ENCODE results near the gene PFDN6. TPM values are rescaled to one million over a fixed set of nuclear protein-coding genes. Genes with fewer than 3 reads are reported as not detected.
"Not testable (repeated sequence)": the region's sequence is repeated elsewhere in the genome, so short reads cannot be mapped to it uniquely, and the experiment has no call there.

The PFDN6 gene
- total RNA-seq = 100 to 1,000 TPM in 1 of 2 donors, 10 to 100 TPM in 1; 92.9 to 103 TPM

DNA sequence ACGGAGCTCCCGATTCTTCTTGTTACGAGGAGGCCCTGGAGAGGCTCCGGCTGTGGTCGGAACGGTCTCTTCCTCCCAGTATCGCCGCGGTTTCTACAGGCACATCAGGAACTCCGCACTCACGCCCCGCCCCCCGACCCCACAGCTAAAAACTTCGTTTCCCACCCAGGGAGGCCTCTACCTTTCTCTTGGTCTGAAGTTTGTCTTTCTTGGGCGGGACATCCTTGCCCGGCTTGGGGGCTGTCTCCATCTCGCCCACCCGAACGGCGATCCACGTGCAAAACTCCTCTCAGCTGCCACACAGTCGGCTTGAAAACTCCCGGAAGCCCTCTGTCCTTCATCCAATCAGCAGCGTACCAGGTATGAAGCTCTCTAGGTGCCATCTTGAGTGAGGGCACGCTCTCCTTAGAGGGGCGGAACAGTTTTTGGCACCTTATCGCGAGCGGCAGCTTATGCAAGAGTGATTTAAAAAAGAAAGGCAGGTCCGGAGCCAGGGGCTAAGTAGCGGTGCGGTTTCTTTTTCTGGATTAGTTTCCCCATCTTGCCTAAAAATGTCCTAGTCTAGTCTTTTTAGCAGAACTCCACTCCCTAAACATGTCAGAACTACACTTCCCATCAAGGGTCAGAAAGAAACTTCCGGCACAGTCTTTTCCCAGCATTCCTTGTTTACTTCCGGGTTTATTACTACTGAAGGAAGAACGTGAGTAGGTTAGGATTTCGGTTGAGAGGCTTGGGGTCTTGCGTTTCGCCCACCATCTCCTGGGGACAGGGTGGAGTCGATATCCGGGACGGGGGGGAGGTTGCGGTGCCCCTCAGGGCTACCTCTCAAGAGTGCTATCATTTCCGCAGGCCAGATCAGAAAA, at the start of gene PFDN6, which contains the start of gene WDR46:
PFDN6 (plus strand) TSS at position 681 of the 863 bp plus-strand sequence. CDS start 256 bp downstream, outside the sequence.
WDR46 (minus strand) TSS at position 319 of the 863 bp plus-strand sequence; CDS start at position 250, 69 bp downstream.
- ATAC-seq (peak; percentile 97), DNase-seq (ENCODE audit: low spot score in 2 of 2) (peak; percentile 76 to 85)
- Mint-ChIP-seq H3K9me3 (no peaks in the 10 kb centered on the region), H3K36me3 (peaks cover 18 to 39% of the 10 kb centered on the region in 2 donors), H3K27ac (peak within 1 kb of the TSS; percentile 90 to 100)

DNA sequence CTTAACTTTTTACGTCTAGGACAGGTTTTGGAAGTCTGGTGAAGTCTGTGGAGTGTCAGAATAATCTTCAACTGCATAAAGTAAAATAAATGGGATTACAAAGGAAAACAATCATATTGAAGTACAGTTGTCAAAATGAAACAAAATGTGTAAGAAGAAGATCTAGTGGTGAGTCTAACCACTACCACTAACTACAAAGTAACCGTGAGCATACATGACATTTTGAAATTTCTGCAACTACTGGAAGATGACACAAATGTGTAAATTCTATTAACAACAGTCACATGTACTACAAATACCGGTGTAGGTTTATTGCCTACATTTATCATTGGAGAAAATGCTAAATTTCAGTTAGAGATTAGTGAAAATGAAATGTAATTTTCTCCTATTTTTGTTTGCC, 47.4 kb upstream of the PFDN6 start:
- H3K9me3 Mint-ChIP-seq = no peaks in the 10 kb centered on the region
- peak; percentile 94 to 97 for ATAC-seq
- no peaks in the 10 kb centered on the region for H3K36me3 Mint-ChIP-seq
- H3K27ac Mint-ChIP-seq = peak overlapping the region in 1 of 2 donors; percentile 56
- DNase-seq (ENCODE audit: low spot score in 2 of 2) = no peak

- no peak for DNase-seq (ENCODE audit: low spot score in 2 of 2)
- H3K27ac Mint-ChIP-seq = no peak overlapping the region
- no peak for ATAC-seq
- no peaks in the 10 kb centered on the region for H3K9me3 Mint-ChIP-seq
- no peaks in the 10 kb centered on the region for H3K36me3 Mint-ChIP-seq
Observed at GRCh38 chr6:33243476-33243875, 45.9 kb upstream of the PFDN6 start.

GRCh38 chr6:33247977-33248642, 41.3 kb upstream of the PFDN6 start:
- H3K9me3 Mint-ChIP-seq = no peaks in the 10 kb centered on the region
- ATAC-seq (peak; percentile 33 to 43), DNase-seq (ENCODE audit: low spot score in 2 of 2) (peak; percentile 85 to 95)
- peak overlapping the region; percentile 97 to 98 for H3K27ac Mint-ChIP-seq
- peaks cover 26 to 31% of the 10 kb centered on the region in 2 donors for H3K36me3 Mint-ChIP-seq

GRCh38 chr6:33248643-33248931, 40.8 kb upstream of the PFDN6 start:
- H3K27ac Mint-ChIP-seq = peak overlapping the region; percentile 97 to 98
- H3K36me3 Mint-ChIP-seq = peaks cover 26 to 31% of the 10 kb centered on the region in 2 donors
- ATAC-seq (peak; percentile 2 to 27), DNase-seq (ENCODE audit: low spot score in 2 of 2) (no peak)
- no peaks in the 10 kb centered on the region for H3K9me3 Mint-ChIP-seq

GRCh38 chr6:33248932-33249731, 40.3 kb upstream of the PFDN6 start:
- DNase-seq (ENCODE audit: low spot score in 2 of 2) (peak; percentile 94 to 99), ATAC-seq (peak; percentile 89 to 91)
- Mint-ChIP-seq H3K27ac (peak overlapping the region; percentile 97 to 98), H3K9me3 (no peaks in the 10 kb centered on the region), H3K36me3 (peaks cover 26 to 31% of the 10 kb centered on the region in 2 donors)

GRCh38 chr6:33249732-33250630, 39.4 kb upstream of the PFDN6 start:
- ATAC-seq (peak in 1 of 2 donors; percentile 25), DNase-seq (ENCODE audit: low spot score in 2 of 2) (peak in 1 of 2 donors; percentile 25)
- Mint-ChIP-seq H3K9me3 (no peaks in the 10 kb centered on the region), H3K27ac (peak overlapping the region; percentile 97 to 98), H3K36me3 (peaks cover 26 to 31% of the 10 kb centered on the region in 2 donors)

GRCh38 chr6:33250731-33251130, 38.7 kb upstream of the PFDN6 start:
- peaks cover 26 to 31% of the 10 kb centered on the region in 2 donors for H3K36me3 Mint-ChIP-seq
- H3K9me3 Mint-ChIP-seq = no peaks in the 10 kb centered on the region
- DNase-seq (ENCODE audit: low spot score in 2 of 2) (no peak), ATAC-seq (no peak)
- H3K27ac Mint-ChIP-seq = peak overlapping the region; percentile 97 to 98

DNA sequence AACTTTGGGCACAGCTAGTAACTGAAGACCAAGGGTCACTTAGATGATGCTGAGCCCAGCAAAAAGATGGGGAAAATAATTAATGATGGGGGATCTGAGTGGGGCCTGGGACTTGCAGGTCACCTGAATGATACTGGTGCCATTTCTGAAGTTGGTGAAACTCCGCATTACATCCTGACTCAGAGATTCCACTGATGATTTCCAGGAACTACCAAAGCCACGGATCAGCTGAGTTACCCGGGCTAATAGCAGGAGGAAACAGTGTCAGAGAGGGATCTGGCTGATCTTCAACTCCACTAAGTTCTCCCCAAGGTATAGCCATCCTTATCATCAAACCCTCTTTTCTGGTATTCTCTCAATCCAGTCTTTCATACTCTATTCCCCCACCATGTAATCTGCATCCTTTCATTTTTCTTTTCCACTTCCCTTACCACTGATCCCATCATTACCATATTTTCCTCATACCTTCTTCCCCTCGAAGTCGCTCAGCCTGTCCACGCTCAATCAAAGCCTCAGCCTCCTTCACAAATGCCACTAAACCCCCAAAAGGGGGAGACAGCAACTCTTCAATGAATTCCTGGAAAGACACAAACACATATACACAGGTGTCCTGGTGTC, 37.9 kb upstream of the PFDN6 start:
- ATAC-seq = no peak
- H3K9me3 Mint-ChIP-seq = no peaks in the 10 kb centered on the region
- H3K36me3 Mint-ChIP-seq = peaks cover 26 to 31% of the 10 kb centered on the region in 2 donors
- no peak for DNase-seq (ENCODE audit: low spot score in 2 of 2)
- peak overlapping the region in 1 of 2 donors; percentile 98 for H3K27ac Mint-ChIP-seq

DNA sequence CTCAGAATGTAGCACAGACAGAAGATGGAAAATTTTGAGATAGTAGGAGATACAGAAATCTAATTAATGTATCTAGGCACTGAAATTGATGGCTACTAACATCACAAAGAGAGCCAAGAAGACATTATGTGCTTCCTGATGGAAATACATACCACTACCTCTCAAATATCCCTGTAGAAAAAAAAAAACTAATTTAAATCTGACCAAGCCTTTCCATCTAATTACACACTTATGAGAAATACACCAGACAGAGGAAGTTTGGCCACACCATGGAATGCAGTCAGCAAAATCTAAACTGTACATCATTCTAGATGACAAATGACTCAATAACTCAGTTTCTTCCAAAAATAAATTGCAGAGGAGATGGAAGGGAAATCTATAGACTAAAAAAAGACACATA, 36.6 kb upstream of the PFDN6 start:
- peaks cover 26 to 31% of the 10 kb centered on the region in 2 donors for H3K36me3 Mint-ChIP-seq
- ATAC-seq = no peak
- DNase-seq (ENCODE audit: low spot score in 2 of 2) = no peak
- H3K9me3 Mint-ChIP-seq = no peaks in the 10 kb centered on the region
- H3K27ac Mint-ChIP-seq = peak overlapping the region in 1 of 2 donors; percentile 98

GRCh38 chr6:33254591-33254990, 34.8 kb upstream of the PFDN6 start:
- peaks cover 23 to 28% of the 10 kb centered on the region in 2 donors for H3K36me3 Mint-ChIP-seq
- no peak overlapping the region for H3K27ac Mint-ChIP-seq
- ATAC-seq = no peak
- DNase-seq (ENCODE audit: low spot score in 2 of 2) = no peak
- no peaks in the 10 kb centered on the region for H3K9me3 Mint-ChIP-seq

- Mint-ChIP-seq H3K9me3 (no peaks in the 10 kb centered on the region), H3K36me3 (peaks cover 10 to 13% of the 10 kb centered on the region in 2 donors), H3K27ac (no peak overlapping the region)
- ATAC-seq (no peak), DNase-seq (ENCODE audit: low spot score in 2 of 2) (no peak)
Observed at GRCh38 chr6:33259032-33259431, 30.4 kb upstream of the PFDN6 start.

- not testable (repeated sequence) for H3K9me3 Mint-ChIP-seq; H3K27ac Mint-ChIP-seq; DNase-seq (ENCODE audit: low spot score in 2 of 2); ATAC-seq
- peaks cover 16 to 17% of the 10 kb centered on the region in 2 donors for H3K36me3 Mint-ChIP-seq
Observed at GRCh38 chr6:33262490-33262889, 26.9 kb upstream of the PFDN6 start.

DNA sequence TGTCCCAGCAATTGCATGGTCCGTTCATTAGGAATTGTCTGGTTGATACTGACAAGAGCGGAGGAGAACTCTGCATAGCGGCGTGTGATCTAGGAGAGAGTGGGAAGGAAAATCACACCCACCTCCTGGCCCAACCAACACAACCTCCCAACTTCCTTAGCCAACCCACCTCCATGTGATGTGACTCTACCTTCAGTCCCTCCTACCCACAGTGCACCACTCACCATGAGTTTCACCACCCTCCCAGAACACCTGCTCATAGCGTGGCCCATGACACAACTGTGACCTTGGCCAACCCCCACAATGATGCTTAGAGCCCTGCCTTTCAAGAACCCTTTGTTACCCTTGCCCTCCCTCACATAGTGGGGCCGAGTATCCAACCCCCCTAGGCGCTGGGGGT, 25.4 kb upstream of the PFDN6 start:
- Mint-ChIP-seq H3K27ac (peak overlapping the region; percentile 23 to 30), H3K36me3 (peaks cover 16 to 28% of the 10 kb centered on the region in 2 donors), H3K9me3 (no peaks in the 10 kb centered on the region)
- DNase-seq (ENCODE audit: low spot score in 2 of 2) = no peak
- peak in 1 of 2 donors; percentile 37 for ATAC-seq

- peaks cover 62 to 69% of the 10 kb centered on the region in 2 donors for H3K36me3 Mint-ChIP-seq
- H3K9me3 Mint-ChIP-seq = no peaks in the 10 kb centered on the region
- DNase-seq (ENCODE audit: low spot score in 2 of 2) (no peak), ATAC-seq (no peak)
- H3K27ac Mint-ChIP-seq = peak overlapping the region; percentile 98 to 99
Observed at GRCh38 chr6:33271117-33271467, 18.3 kb upstream of the PFDN6 start.

Measured in activated naive CD4-positive, alpha-beta T cell treated with anti-CD3 and anti-CD28 coated beads, Interleukin-2, amount 50 U/mL, for 72 hours (primary cell).